B cell (primary cell): ENCODE data around the gene DUSP23. TPM values are rescaled to one million over a fixed set of nuclear protein-coding genes. Genes with fewer than 3 reads are reported as not detected.

Experiments used
- ATAC-seq: fragments of 200-7000 bp; cut with Tn5 transposase; one replicate; pipeline ENCODE4 v1.10.0; 2021; ENCODE audit warnings: low read depth, mild to moderate bottlenecking, moderate number of reproducible peaks, moderate library complexity
- CTCF ChIA-PET: fragments of 350-600 bp; sonication (Branson Sonifier 250); formaldehyde crosslinking; loops from one replicate; lab custom pipeline; 2021; ENCODE audit warnings: antibody characterized with exemption, inconsistent platforms; lab: Charles Lee
- POLR2A ChIA-PET: fragments of 350-600 bp; sonication (Branson Sonifier 250); formaldehyde crosslinking; loops from one replicate; lab custom pipeline; 2021; ENCODE audit warnings: antibody characterized with exemption; lab: Charles Lee
- DNase-seq: peaks from one replicate; pipeline ENCODE4 v3.0.0; 2013
- H2AFZ ChIP-seq: 2 replicates; pipeline ENCODE4 v1.6.1; 2012; ENCODE audit warnings: mild to moderate bottlenecking, low read depth, low read length; ENCODE audit not compliant: insufficient read depth, poor library complexity, severe bottlenecking
- H3K27ac ChIP-seq, 2 donors: 1 replicate in 1 of 2; 2 replicates in 1 of 2; pipeline ENCODE4 v1.5.1; 2012 to 2013; ENCODE audit warnings: low read length in 2 of 2, mild to moderate bottlenecking in 2 of 2, moderate library complexity in 1 of 2
- H3K27me3 ChIP-seq, 4 experiments: fragments of 200-600 bp in 1 of 4; sonication (generic) in 1 of 4; replicated peaks in 1 of 4; 1 replicate in 2 of 4; 2 replicates in 2 of 4; pipeline versions ENCODE4 v1.6.1 to v1.7.0; 2013 to 2016; ENCODE audit warnings: low read length in 3 of 4, mild to moderate bottlenecking in 2 of 4, mixed read lengths in 1 of 4, moderate library complexity in 1 of 4; ENCODE audit not compliant: insufficient read depth in 4 of 4, control insufficient read depth in 3 of 4; ENCODE audit errors: control extremely low read depth in 1 of 4
- H3K36me3 ChIP-seq, 2 experiments: replicated peaks in 1 of 2; 1 replicate in 1 of 2; 2 replicates in 1 of 2; pipeline versions ENCODE4 v1.6.1 to v1.7.1; 2013; ENCODE audit warnings: low read length in 1 of 2; ENCODE audit not compliant: insufficient read depth in 2 of 2, control insufficient read depth in 1 of 2; ENCODE audit errors: control extremely low read depth in 1 of 2, extremely low read depth in 1 of 2
- H3K4me1 ChIP-seq, 2 donors: fragments of 200-600 bp in 1 of 2; sonication (generic) in 1 of 2; 1 replicate in 1 of 2; 2 replicates in 1 of 2; pipeline versions ENCODE4 v1.5.1 to v1.6.1; 2013 to 2017; ENCODE audit warnings: low read length in 2 of 2; ENCODE audit not compliant: control insufficient read depth in 2 of 2, insufficient read depth in 2 of 2
- H3K4me2 ChIP-seq: replicated peaks from 2 replicates; pipeline ENCODE3; 2012; ENCODE audit warnings: mild to moderate bottlenecking, low read depth, low read length; ENCODE audit not compliant: poor library complexity, severe bottlenecking
- H3K4me3 ChIP-seq, 5 experiments: fragments of 200-600 bp in 1 of 5; sonication (generic) in 1 of 5; 1 replicate in 3 of 5; 2 replicates in 2 of 5; pipeline versions ENCODE4 v1.5.1 to v1.7.0; 2011 to 2016; ENCODE audit warnings: low read length in 4 of 5, mild to moderate bottlenecking in 4 of 5, low read depth in 2 of 5, control low read depth in 1 of 5, moderate library complexity in 1 of 5; ENCODE audit not compliant: insufficient read depth in 1 of 5; ENCODE audit errors: control extremely low read depth in 1 of 5, extremely low read depth in 1 of 5
- H3K79me2 ChIP-seq: fragments of 200-600 bp; sonication (generic); one replicate; pipeline ENCODE4 v1.6.0; 2016; ENCODE audit warnings: low read length; ENCODE audit not compliant: control insufficient read depth, insufficient read depth
- H3K9ac ChIP-seq: fragments of 200-600 bp; sonication (generic); 2 replicates; pipeline ENCODE4 v1.6.1; 2017; ENCODE audit warnings: mild to moderate bottlenecking, low read length, moderate library complexity
- H3K9me3 ChIP-seq, 3 donors: one replicate each; pipeline versions ENCODE4 v1.6.1 to v1.7.1; 2013; ENCODE audit warnings: low read length in 2 of 3; ENCODE audit not compliant: control insufficient read depth in 2 of 3, insufficient read depth in 1 of 3; ENCODE audit errors: control extremely low read depth in 1 of 3
- H4K20me1 ChIP-seq: 2 replicates; pipeline ENCODE4 v1.6.0; 2012; ENCODE audit warnings: mild to moderate bottlenecking, low read length; ENCODE audit not compliant: insufficient read depth, control insufficient read depth, poor library complexity, severe bottlenecking
- H3K27ac Mint-ChIP-seq: one replicate; pipeline ENCODE4 v1.8.0; 2021; ENCODE audit warnings: mixed read lengths
- H3K27me3 Mint-ChIP-seq: one replicate; pipeline ENCODE4 v1.8.0; 2021; ENCODE audit warnings: mixed read lengths
- H3K4me1 Mint-ChIP-seq: one replicate; pipeline ENCODE4 v1.8.0; 2021; ENCODE audit warnings: mixed read lengths
- H3K4me3 Mint-ChIP-seq: one replicate; pipeline ENCODE4 v1.8.0; 2021; ENCODE audit warnings: mixed read lengths
- H3K9me3 Mint-ChIP-seq: one replicate; pipeline ENCODE4 v1.8.0; 2022; ENCODE audit warnings: mixed read lengths; ENCODE audit not compliant: insufficient read depth
- CTCF ChIP-seq: fragments of 200-600 bp; IDR thresholded peaks from one replicate; pipeline ENCODE4 v1.8.0; 2022; ENCODE audit warnings: antibody characterized with exemption, mild to moderate bottlenecking
- EZH2 ChIP-seq: IDR thresholded peaks from 2 replicates; pipeline ENCODE4 v1.6.1; 2012; ENCODE audit warnings: borderline replicate concordance, low read depth, mild to moderate bottlenecking, moderate library complexity, low read length; ENCODE audit not compliant: insufficient read depth, poor library complexity, severe bottlenecking
- WGBS: methylation state at CpG from one replicate; pipeline ENCODE4 v1.1.5; 2013; ENCODE audit warnings: missing lambda C conversion rate; ENCODE audit not compliant: insufficient coverage; 5-methylcytosine and 5-hydroxymethylcytosine counted together
- intact Hi-C: fragments of 100-400 bp; cut with micrococcal nuclease; formaldehyde crosslinking; loops from one replicate; pipeline ENCODE4 v1.10.0; 2022
- polyA plus RNA-seq: library from polyadenylated mRNA; depleted of rRNA; stranded (reverse); fragments of >200 nt; gene quantifications from 2 replicates; pipeline ENCODE4 v1.2.3, GENCODE V29; 2012
- total RNA-seq, 2 donors: library from RNA; stranded (reverse); fragments of 120-200 nt in 1 of 2; gene quantifications; 1 replicate in 1 of 2; 2 replicates in 1 of 2; pipeline versions ENCODE4 v1.2.3 to v1.2.4, GENCODE V29; 2013 to 2022

DUSP23 gene
- total and polyA plus RNA-seq, 2 donors (not counting 1 experiment from before 2014, with no cell fraction given) = 9.6 to 15.8 TPM

GRCh38 chr1:159749630-159750029 lies 31.1 kb upstream of the DUSP23 start:
- H3K4me3 ChIP-seq = no peak overlapping the region
- no peaks in the 10 kb centered on the region for H3K4me1 ChIP-seq
- Mint-ChIP-seq H3K27ac (no peak overlapping the region), H3K4me3 (no peak overlapping the region), H3K4me1 (no peaks in the 10 kb centered on the region), H3K9me3 (no peaks in the 10 kb centered on the region), H3K27me3 (peaks cover 13% of the 10 kb centered on the region)
- no peak overlapping the region for H3K27ac ChIP-seq
- intact Hi-C loops = no loop called here
- no peak overlapping the region for H2AFZ ChIP-seq
- ChIA-PET CTCF (interaction anchor here (0.7 kb wide), 1 partner anchor 296 kb away, joined by 3 read pairs; no protein-coding TSS in a partner anchor), POLR2A (no interaction called here)
- no peaks in the 10 kb centered on the region for H3K79me2 ChIP-seq
- no CpG with 5 or more reads among the region's 2 CpGs for WGBS
- H3K4me2 ChIP-seq = no peak overlapping the region
- no peak overlapping the region for H3K9ac ChIP-seq
- H3K9me3 ChIP-seq = no peaks in the 10 kb centered on the region
- DNase-seq (no peak), ATAC-seq (no peak)
- peaks cover 0 to 6% (median 2%) of the 10 kb centered on the region in 4 experiments for H3K27me3 ChIP-seq
- TF ChIP-seq EZH2 (no peak), CTCF (no peak)
- no peaks in the 10 kb centered on the region for H3K36me3 ChIP-seq
- H4K20me1 ChIP-seq = no peaks in the 10 kb centered on the region

DNA sequence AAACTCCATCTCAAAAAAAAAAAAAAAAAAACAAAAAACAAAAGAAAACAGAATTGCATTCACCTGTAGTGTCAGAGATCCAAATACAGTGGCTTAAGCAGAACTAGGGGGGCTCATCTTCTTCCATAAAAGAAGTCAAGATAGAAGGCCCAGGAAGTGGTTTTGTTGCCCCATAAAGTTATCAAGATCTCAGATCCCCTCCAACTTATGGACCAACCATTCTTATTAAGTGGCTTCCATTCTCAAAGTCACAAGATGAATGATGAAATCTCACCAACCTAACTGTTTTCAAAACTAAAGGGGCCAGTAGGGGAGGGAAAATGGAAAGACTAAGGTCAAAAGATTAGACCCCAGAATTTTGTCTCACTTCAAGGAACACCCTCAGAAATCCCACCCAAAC lies 30.1 kb upstream of the DUSP23 start:
- Mint-ChIP-seq H3K4me1 (no peaks in the 10 kb centered on the region), H3K27ac (no peak overlapping the region), H3K4me3 (no peak overlapping the region), H3K27me3 (peaks cover 13% of the 10 kb centered on the region), H3K9me3 (no peaks in the 10 kb centered on the region)
- TF ChIP-seq EZH2 (no peak), CTCF (no peak)
- Histone ChIP-seq H3K27ac (no peak overlapping the region), H3K4me1 (no peaks in the 10 kb centered on the region), H3K9me3 (no peaks in the 10 kb centered on the region), H3K4me2 (no peak overlapping the region), H3K79me2 (no peaks in the 10 kb centered on the region), H3K36me3 (no peaks in the 10 kb centered on the region), H3K9ac (no peak overlapping the region), H2AFZ (no peak overlapping the region), H4K20me1 (no peaks in the 10 kb centered on the region), H3K4me3 (no peak overlapping the region), H3K27me3 (peaks cover 0 to 6% (median 2%) of the 10 kb centered on the region in 4 experiments)
- ATAC-seq (no peak), DNase-seq (no peak)
- CTCF ChIA-PET = no interaction called here
- intact Hi-C loops = no loop called here
- POLR2A ChIA-PET = no interaction called here
